Measurements from ENCODE around the gene CDHR5.

Gene CDHR5

GRCh38 chr11:643849-644738, 19.3 kb upstream of the CDHR5 start:
- peak; percentile 28 for DNase-seq

DNA sequence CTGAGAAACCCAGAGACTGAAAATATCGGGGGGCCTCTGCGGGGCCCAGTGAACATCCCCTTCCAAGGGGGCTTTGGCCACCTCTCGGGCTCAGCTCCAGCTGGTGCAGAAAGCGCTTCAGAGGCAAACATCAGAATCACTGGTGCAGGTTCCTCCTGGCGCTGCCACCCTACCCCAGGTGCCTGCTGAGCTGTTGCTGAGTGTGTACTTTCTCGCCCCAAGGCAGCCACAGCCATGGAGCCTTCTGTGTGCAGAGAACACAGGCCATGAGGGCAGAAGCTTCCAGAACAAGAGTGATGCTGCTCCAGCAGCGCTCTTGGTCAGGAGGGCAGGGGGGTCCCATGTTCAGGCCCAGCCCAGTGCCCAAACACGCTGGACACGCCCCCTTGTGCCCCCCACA, 18.6 kb upstream of the CDHR5 start:
- peak; percentile 38 for DNase-seq

DNA sequence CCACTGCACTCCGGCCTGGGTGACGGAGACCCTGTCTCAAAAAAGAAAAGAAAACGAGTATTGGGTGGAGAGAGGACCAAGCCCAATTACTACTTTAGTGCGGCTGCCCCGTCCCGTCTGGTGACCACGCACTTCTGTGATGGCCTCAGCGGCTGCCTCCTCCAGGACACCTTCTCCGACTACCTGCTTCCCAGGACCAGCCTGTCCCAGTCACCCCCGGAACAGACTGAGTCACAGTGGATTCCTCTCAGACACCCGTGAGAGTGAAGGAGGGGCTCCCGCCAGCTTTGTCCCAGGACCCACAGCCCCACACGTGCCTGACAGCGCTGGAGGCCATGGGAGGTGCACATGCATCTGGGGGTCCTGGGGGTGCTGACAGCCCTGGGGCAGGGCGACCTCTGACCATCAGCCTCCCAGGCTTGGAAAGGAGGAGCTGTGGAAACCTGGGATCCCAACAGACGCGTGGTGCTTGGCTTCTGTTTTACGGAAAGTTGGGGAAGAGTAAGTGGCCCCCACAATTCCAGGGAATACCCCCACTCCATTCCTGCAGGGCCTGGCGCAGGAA, 17.1 kb upstream of the CDHR5 start:
- no peak for DNase-seq

GRCh38 chr11:640021-640706, 15.4 kb upstream of the CDHR5 start:
- no peak for DNase-seq

DNA sequence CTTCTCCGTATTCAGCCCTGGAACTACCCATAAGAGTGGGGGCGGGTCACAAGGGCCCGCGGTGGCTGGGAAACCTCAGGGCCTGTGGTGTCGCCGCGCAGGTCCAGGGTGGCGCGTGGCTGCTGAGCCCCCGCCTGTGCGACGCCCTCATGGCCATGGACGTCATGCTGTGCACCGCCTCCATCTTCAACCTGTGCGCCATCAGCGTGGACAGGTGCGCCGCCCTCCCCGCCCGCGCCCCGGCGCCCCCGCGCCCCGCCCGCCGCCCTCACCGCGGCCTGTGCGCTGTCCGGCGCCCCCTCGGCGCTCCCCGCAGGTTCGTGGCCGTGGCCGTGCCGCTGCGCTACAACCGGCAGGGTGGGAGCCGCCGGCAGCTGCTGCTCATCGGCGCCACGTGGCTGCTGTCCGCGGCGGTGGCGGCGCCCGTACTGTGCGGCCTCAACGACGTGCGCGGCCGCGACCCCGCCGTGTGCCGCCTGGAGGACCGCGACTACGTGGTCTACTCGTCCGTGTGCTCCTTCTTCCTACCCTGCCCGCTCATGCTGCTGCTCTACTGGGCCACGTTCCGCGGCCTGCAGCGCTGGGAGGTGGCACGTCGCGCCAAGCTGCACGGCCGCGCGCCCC, 14.7 kb upstream of the CDHR5 start:
- no peak for DNase-seq

GRCh38 chr11:638631-639331, 14.0 kb upstream of the CDHR5 start:
- no peak for DNase-seq

GRCh38 chr11:637593-638521, 13.1 kb upstream of the CDHR5 start:
- DNase-seq, result no peak

DNA sequence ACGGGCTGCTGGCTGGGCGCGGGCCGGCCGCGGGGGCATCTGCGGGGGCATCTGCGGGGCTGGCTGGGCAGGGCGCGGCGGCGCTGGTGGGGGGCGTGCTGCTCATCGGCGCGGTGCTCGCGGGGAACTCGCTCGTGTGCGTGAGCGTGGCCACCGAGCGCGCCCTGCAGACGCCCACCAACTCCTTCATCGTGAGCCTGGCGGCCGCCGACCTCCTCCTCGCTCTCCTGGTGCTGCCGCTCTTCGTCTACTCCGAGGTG, 12.5 kb upstream of the CDHR5 start:
- DNase-seq, result no peak

- DNase-seq, result no peak
These were observed 12.0 kb upstream of the CDHR5 start, which contains the start of gene DRD4 for GRCh38 chr11:636511-637332. Gene DRD4 (plus strand): TSS chr11:637269. CDS start chr11:637305, 36 bp downstream.

DNA sequence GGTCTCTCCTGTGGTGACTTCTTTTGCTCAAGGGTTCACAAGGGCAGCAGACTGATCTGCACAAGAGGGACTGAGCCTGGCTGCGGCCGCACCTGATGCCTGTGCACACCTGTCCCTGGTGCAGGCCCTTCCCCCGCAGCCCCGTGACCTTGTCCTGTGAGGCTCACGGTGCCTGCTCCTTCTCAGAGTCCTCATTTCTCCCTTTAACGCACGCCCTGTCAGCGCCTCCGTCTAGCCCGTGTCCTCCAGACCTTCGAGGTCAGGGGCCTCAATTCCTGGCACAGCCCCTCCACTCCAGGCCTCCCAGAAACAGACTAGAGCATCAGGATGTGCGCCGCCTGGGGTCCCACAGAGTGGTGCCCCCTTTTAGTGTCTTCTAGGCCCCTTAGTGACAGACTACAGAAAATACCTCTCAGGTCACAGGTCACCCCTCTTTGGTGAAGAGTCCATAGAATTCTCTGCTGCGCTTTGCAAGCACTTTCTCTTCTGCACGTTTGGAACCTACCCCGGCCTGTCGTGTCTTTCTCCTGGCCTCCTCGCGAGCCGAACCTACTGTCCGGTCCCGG, 11.3 kb upstream of the CDHR5 start:
- no peak for DNase-seq

GRCh38 chr11:630871-631270, 6.1 kb upstream of the CDHR5 start:
- DNase-seq, result no peak

- DNase-seq, result no peak
These were observed 4.5 kb upstream of the CDHR5 start for GRCh38 chr11:629237-629583.

DNA sequence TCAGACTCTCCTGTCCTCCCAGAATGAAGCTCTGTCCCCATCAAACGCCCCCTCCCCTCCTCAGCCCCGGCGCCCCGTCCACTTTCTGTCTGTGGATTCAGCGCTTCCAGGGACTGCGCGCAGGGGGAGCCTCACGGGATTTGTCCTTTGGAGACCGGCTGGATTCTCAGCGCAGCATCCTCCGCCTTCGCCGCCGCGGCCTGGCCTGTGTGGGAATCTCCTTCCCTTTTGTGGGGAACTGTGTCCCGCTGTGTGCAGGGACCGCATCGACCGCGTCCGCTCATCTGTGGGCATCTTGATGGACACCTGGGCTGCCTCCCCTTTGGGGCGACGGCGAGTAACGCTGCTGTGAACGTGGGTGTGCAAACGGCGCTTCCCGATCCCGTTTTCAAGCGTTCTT, 3.3 kb upstream of the CDHR5 start:
- DNase-seq, result no peak

DNA sequence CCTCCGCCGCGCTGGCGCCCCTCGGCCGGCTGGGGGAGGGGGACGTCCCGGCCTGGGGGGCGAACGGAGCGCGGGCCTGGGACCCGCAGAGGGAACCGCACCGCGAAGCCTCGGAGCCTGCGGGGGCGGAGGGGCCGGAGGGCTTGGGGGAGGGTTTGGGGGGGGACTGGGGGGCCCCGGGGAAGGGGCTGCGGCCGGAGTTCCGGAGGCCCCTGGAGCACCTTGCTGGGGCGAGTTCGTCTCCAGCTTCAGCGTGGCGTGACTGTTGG, 2.5 kb upstream of the CDHR5 start:
- DNase-seq, result no peak

GRCh38 chr11:626475-627307, 1.9 kb upstream of the CDHR5 start, which contains the start of gene SCT:
Gene SCT (minus strand): TSS chr11:627181. CDS start chr11:627143, 38 bp downstream.
- DNase-seq, result no peak

GRCh38 chr11:625636-626268, 997 bp upstream of the CDHR5 start:
- DNase-seq, result no peak

- DNase-seq, result peak; percentile 92
These were observed 603 bp downstream of the CDHR5 start for GRCh38 chr11:623999-624704.

DNA sequence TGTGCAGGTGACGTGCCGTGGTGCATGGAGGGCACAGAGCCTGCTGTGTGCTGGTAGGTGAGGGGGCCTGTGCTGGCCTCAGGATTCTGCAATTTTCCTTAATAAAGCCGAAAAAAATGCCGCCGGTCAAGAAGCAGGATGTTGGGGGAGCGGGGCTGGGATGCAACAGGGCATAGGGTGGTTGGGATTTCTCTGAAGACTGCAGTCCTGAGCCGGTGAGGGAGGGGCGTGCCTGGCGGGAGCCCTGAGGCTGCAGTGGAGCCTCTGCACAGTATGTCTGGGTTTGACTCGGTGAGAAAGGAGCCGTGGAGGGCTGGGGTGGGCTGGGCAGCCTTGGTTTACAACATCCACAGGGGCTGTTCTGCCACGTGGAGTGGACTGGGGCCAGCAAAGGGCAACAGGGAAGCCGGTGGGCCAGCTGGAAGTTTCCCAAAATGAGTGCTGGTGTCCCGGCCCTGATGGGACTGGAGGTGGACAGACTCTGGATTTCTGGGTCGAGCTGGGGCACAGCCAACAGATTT, 1.3 kb downstream of the CDHR5 start:
- no peak for DNase-seq

DNA sequence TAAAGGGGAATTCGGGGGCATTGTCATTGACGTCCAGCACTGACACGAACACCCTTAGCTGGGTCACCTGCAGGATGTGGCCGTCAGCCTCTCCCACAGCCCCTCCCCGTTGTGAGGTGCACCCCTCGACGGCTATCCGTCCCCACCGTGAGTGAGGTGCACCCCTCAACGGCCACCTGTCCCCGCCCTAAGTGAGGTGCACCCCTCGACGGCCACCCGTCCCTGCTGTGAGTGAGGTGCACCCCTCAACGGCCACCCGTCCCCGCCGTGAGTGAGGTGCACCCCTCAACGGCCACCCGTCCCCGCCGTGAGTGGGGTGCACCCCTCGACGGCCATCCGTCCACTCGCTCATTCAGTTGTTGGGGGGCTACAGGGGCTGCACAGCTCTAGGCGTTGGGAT, 2.9 kb downstream of the CDHR5 start:
- DNase-seq, result no peak

Measured in 8988T (cell line).